BJ (cell line): ENCODE results near the gene FN1. TPM values are rescaled to one million over a fixed set of nuclear protein-coding genes. Genes with fewer than 3 reads are reported as not detected.

Source experiments
- CTCF ChIA-PET: fragments of 350-600 bp; formaldehyde crosslinking; extraction: SDS; loops from one replicate; lab custom pipeline; 2021; ENCODE audit warnings: antibody characterized with exemption, inconsistent platforms; lab: Yijun Ruan, JAX
- POLR2A ChIA-PET: fragments of 300-600 bp; sonication (Branson Sonifier 250); formaldehyde crosslinking; extraction: SDS; loops from one replicate; lab custom pipeline; 2021; ENCODE audit warnings: antibody characterized with exemption; lab: Charles Lee
- DNase-seq: peaks from one replicate; pipeline ENCODE4 v3.0.0-alpha.2; 2011; ENCODE audit warnings: low read depth
- H3K27me3 ChIP-seq: 2 replicates; pipeline ENCODE4 v1.6.0; 2011; ENCODE audit warnings: low read length; ENCODE audit not compliant: control insufficient read depth, insufficient read depth
- H3K36me3 ChIP-seq: 2 replicates; pipeline ENCODE4 v1.5.1; 2011; ENCODE audit warnings: low read length; ENCODE audit not compliant: control insufficient read depth, insufficient read depth
- H3K4me3 ChIP-seq: 2 replicates; pipeline ENCODE4 v1.5.1; 2011; ENCODE audit warnings: low read depth, mild to moderate bottlenecking, control low read depth, low read length
- CTCF ChIP-seq: IDR thresholded peaks from 2 replicates; pipeline ENCODE4 v1.5.1; 2011; ENCODE audit warnings: low read depth, mild to moderate bottlenecking, control low read depth, inconsistent platforms, low read length, moderate library complexity; ENCODE audit not compliant: insufficient read depth
- polyA plus RNA-seq: library from polyadenylated mRNA; depleted of rRNA; stranded (reverse); fragments of >200 nt; gene quantifications from 2 replicates; pipeline ENCODE4 v1.2.3, GENCODE V29; 2011

Gene FN1
- polyA plus RNA-seq, 1 experiment = 5,814 TPM

GRCh38 chr2:215418064-215418963, 17.6 kb downstream of the FN1 start:
- DNase-seq = no peak
- TF ChIP-seq CTCF = no peak
- ChIA-PET CTCF (interaction anchor here (1.7 kb wide), 1 partner anchor 10 kb away, joined by 6 read pairs; no protein-coding TSS in a partner anchor), POLR2A (interaction anchor here (0.7 kb wide), 1 partner anchor 12 kb away, joined by 3 read pairs; no protein-coding TSS in a partner anchor)
- Histone ChIP-seq H3K4me3 (no peak overlapping the region), H3K36me3 (peaks cover 27% of the 10 kb centered on the region), H3K27me3 (no peaks in the 10 kb centered on the region)

DNA sequence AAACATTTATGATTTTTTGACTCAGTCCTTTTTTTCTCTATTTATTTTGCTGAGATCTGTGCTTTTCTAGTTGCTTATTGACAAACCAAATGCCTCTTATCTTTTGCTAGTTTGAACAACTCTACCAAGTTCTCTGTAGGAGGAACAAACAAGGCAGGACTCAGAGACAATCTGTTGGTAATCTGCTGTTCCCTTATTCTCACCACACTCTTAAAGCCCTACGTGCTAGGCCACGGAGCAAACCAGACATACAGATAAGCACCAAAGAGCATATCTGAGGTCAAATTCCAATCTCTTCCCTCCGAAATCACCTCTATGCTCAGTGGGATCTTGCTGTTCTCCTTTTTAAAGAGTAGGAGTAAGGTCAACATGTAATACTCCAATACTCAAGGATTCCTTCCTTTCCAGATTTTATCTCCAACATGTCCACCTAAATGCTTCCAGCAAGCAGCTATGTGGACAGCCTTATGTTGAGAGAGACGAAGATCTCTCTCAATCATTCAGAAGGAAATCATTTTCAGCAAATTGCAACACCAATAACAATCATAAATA, 18.4 kb downstream of the FN1 start:
- TF ChIP-seq CTCF = no peak
- no peak for DNase-seq
- POLR2A ChIA-PET = no interaction called here
- no peaks in the 10 kb centered on the region for H3K27me3 ChIP-seq
- CTCF ChIA-PET = interaction anchor here (0.9 to 2.0 kb wide), 2 partner anchors 13 to 186 kb away, joined by 3 to 5 read pairs; no protein-coding TSS in a partner anchor
- H3K36me3 ChIP-seq = peaks cover 27% of the 10 kb centered on the region
- no peak overlapping the region for H3K4me3 ChIP-seq

DNA sequence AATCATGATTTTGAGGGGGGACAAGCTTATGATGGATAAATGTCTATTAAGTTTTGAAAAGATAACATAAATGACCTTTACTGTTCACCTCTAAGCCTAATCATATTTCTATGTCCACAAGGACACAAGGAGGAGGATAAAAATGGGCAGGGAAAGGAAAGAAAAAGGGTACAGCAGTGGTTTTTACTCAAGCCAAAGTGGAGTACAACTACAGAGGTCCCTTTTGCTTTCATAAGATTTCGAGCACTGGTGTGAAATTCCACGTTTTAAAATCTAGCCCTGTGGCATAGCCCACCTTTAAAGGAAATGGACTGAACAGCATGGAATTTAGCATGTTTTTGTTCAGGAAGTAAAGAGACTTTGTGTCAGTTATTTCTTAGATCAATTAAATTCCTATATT, 19.2 kb downstream of the FN1 start:
- Histone ChIP-seq H3K27me3 (no peaks in the 10 kb centered on the region), H3K36me3 (peaks cover 22% of the 10 kb centered on the region), H3K4me3 (no peak overlapping the region)
- no peak for DNase-seq
- POLR2A ChIA-PET = no interaction called here
- TF ChIP-seq CTCF = no peak
- CTCF ChIA-PET = interaction anchor here (0.9 to 2.0 kb wide), 2 partner anchors 14 to 186 kb away, joined by 3 to 5 read pairs; no protein-coding TSS in a partner anchor

DNA sequence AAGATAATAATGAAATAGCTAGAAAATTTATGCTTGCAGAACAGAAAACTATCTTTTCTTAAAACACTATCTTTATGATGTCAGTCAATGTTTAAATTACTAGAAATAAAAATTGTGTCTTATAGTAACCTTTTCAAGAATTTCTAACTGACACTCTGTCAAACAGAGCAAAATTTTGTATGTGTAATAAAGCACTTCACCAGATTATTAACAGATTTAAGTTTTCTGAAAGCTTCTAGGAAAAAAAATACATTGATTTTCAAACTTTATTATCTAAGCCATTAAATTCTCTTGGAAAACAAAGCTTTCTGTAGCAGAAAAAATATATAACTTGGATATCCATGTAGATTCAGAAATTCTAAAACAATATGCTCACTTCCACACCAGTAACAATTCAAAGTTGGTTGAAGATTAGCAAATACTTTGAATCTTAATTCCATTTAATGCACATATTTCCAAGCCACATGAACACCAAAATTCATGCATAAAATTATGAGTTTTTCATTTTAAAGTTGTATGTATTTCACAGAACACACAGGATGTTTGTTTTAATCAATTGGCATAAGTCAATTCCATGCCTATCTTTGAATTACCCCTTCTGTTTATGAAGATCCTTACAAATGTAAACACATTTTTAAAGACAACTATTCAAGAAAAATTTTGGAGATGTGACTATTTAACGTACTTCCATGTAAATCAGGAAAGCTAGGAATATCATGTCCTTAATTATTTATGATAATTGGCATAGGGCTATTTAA, 19.9 kb downstream of the FN1 start:
- POLR2A ChIA-PET = no interaction called here
- CTCF ChIA-PET = interaction anchor here (0.6 to 2.0 kb wide), 4 partner anchors 14 to 502 kb away, joined by 3 to 5 read pairs (median 3); no protein-coding TSS in a partner anchor
- H3K36me3 ChIP-seq = peaks cover 22% of the 10 kb centered on the region
- no peak for TF ChIP-seq CTCF
- no peak for DNase-seq
- H3K4me3 ChIP-seq = no peak overlapping the region
- H3K27me3 ChIP-seq = no peaks in the 10 kb centered on the region
